HepG2 (cell line): ENCODE results near the gene ABCB6. TPM values are rescaled to one million over a fixed set of nuclear protein-coding genes. Genes with fewer than 3 reads are reported as not detected.

Experiments used
- ELF3 ChIP-seq: IDR thresholded peaks from 2 replicates; pipeline ENCODE4 v1.6.1; 2016; ENCODE audit warnings: missing genetic modification reagents, missing compliant biosample characterization
- HES4 ChIP-seq: sonication (generic); formaldehyde crosslinking; IDR thresholded peaks from 2 replicates; pipeline ENCODE4 v1.9.0; 2021; ENCODE audit warnings: mild to moderate bottlenecking, missing genetic modification reagents, borderline replicate concordance
- HMGXB4 ChIP-seq, 2 experiments: sonication (generic) in 1 of 2; formaldehyde crosslinking in 1 of 2; IDR thresholded peaks; 2 replicates each; pipeline versions ENCODE4 v1.4.0 to v1.6.1; 2018 to 2020; ENCODE audit warnings: missing genetic modification reagents in 2 of 2, borderline replicate concordance in 1 of 2, low read depth in 1 of 2, mild to moderate bottlenecking in 1 of 2, missing biosample characterization in 1 of 2
- HNF4G ChIP-seq, 2 experiments: sonication (generic) in 1 of 2; formaldehyde crosslinking in 1 of 2; IDR thresholded peaks; 2 replicates each; pipeline versions ENCODE4 v1.4.0 to v1.6.1; 2011 to 2020; ENCODE audit warnings: borderline replicate concordance in 2 of 2, low read depth in 2 of 2, mild to moderate bottlenecking in 2 of 2, low read length in 1 of 2, missing genetic modification reagents in 1 of 2, moderate library complexity in 1 of 2
- KLF6 ChIP-seq: IDR thresholded peaks from 2 replicates; pipeline ENCODE4 v1.8.0; 2016; ENCODE audit warnings: missing biosample characterization, missing genetic modification reagents
- MBD4 ChIP-seq: IDR thresholded peaks from 2 replicates; pipeline ENCODE4 v1.6.1; 2012; ENCODE audit warnings: low read length, inconsistent platforms, borderline replicate concordance
- NFKBIZ ChIP-seq: IDR thresholded peaks from 2 replicates; pipeline ENCODE4 v1.6.1; 2018; ENCODE audit warnings: missing genetic modification reagents, missing compliant biosample characterization
- SAFB2 ChIP-seq: sonication (generic); formaldehyde crosslinking; IDR thresholded peaks from 2 replicates; pipeline ENCODE4 v1.5.1; 2020; ENCODE audit warnings: missing genetic modification reagents, low read depth, mild to moderate bottlenecking, borderline replicate concordance
- SNRNP70 ChIP-seq: fragments of 200-400 bp; formaldehyde crosslinking; IDR thresholded peaks from 2 replicates; pipeline ENCODE4 v1.6.1; 2017; ENCODE audit warnings: mild to moderate bottlenecking, low read depth, low read length, moderate library complexity
- SPEN ChIP-seq: sonication (generic); formaldehyde crosslinking; IDR thresholded peaks from 2 replicates; pipeline ENCODE4 v1.5.1; 2020; ENCODE audit warnings: low read depth, mild to moderate bottlenecking, missing genetic modification reagents
- TOPORS ChIP-seq: sonication (generic); formaldehyde crosslinking; IDR thresholded peaks from 2 replicates; pipeline ENCODE4 v1.8.0; 2023; ENCODE audit warnings: mild to moderate bottlenecking, missing genetic modification reagents
- ZKSCAN5 ChIP-seq: sonication (generic); formaldehyde crosslinking; IDR thresholded peaks from 2 replicates; pipeline ENCODE4 v1.5.1; 2020; ENCODE audit warnings: mild to moderate bottlenecking, missing genetic modification reagents
- ZNF136 ChIP-seq: sonication (generic); formaldehyde crosslinking; IDR thresholded peaks from 2 replicates; pipeline ENCODE4 v1.8.1; 2022; ENCODE audit warnings: low read depth, mild to moderate bottlenecking, moderate library complexity, missing genetic modification reagents
- ZNF333 ChIP-seq: sonication (generic); formaldehyde crosslinking; IDR thresholded peaks from 2 replicates; pipeline ENCODE4 v1.4.0; 2020; ENCODE audit warnings: mild to moderate bottlenecking, missing genetic modification reagents, borderline replicate concordance
- ZNF44 ChIP-seq: sonication (generic); formaldehyde crosslinking; IDR thresholded peaks from 2 replicates; pipeline ENCODE4 v1.5.1; 2020; ENCODE audit warnings: mild to moderate bottlenecking, missing genetic modification reagents
- ZNF468 ChIP-seq: sonication (generic); formaldehyde crosslinking; IDR thresholded peaks from 2 replicates; pipeline ENCODE4 v1.8.0; 2022; ENCODE audit warnings: mild to moderate bottlenecking, moderate library complexity, missing genetic modification reagents
- ZNF550 ChIP-seq: sonication (generic); formaldehyde crosslinking; IDR thresholded peaks from 2 replicates; pipeline ENCODE4 v1.4.0; 2020; ENCODE audit warnings: mild to moderate bottlenecking, missing genetic modification reagents, borderline replicate concordance
- ZNF552 ChIP-seq: sonication (generic); formaldehyde crosslinking; IDR thresholded peaks from 2 replicates; pipeline ENCODE4 v1.9.0; 2022; ENCODE audit warnings: missing genetic modification reagents, mild to moderate bottlenecking, borderline replicate concordance
- ZNF563 ChIP-seq: sonication (generic); formaldehyde crosslinking; IDR thresholded peaks from 2 replicates; pipeline ENCODE4 v1.8.0; 2022; ENCODE audit warnings: mild to moderate bottlenecking, moderate library complexity, missing genetic modification reagents
- ZNF720 ChIP-seq: sonication (generic); formaldehyde crosslinking; IDR thresholded peaks from 2 replicates; pipeline ENCODE4 v1.4.0; 2020; ENCODE audit warnings: missing genetic modification reagents
- ZNF839 ChIP-seq: sonication (generic); formaldehyde crosslinking; IDR thresholded peaks from 2 replicates; pipeline ENCODE4 v1.4.0; 2020; ENCODE audit warnings: missing genetic modification reagents, mild to moderate bottlenecking, borderline replicate concordance
- ZSCAN21 ChIP-seq: sonication (generic); formaldehyde crosslinking; IDR thresholded peaks from 2 replicates; pipeline ENCODE4 v1.8.0; 2022; ENCODE audit warnings: mild to moderate bottlenecking, missing genetic modification reagents, moderate library complexity, borderline replicate concordance
- polyA plus RNA-seq, 8 experiments: library from polyadenylated mRNA; depleted of rRNA in 3 of 8; stranded (reverse) in 7 of 8; unstranded in 1 of 8; fragments of >200 nt; fragmentation: Illumina TruSeq in 4 of 8; extraction: Trizol in 4 of 8; gene quantifications; 2 replicates each; pipeline versions ENCODE4 v1.2.1 to v1.2.3, GENCODE V29; 2011 to 2016; ENCODE audit warnings: low read depth in 4 of 8, missing spikeins in 1 of 8, mixed read lengths in 1 of 8; ENCODE audit not compliant: insufficient read depth in 1 of 8
- total RNA-seq, 5 experiments: library from RNA; depleted of rRNA; stranded (reverse); fragments of >200 nt; fragmentation: Illumina TruSeq; extraction: Trizol; gene quantifications; 2 replicates each; pipeline ENCODE4 v1.2.3, GENCODE V29; 2016; ENCODE audit warnings: low read depth in 1 of 5
- TF ChIP-seq, protein P1 (sequence below): sonication (generic); formaldehyde crosslinking; IDR thresholded peaks from 2 replicates; pipeline ENCODE4 v1.5.1; 2020; ENCODE audit warnings: mild to moderate bottlenecking, moderate library complexity, missing genetic modification reagents
- TF ChIP-seq, protein P2 (sequence below), 2 experiments: fragments of 450-650 bp in 1 of 2; sonication (generic) in 1 of 2; formaldehyde crosslinking; IDR thresholded peaks; 2 replicates each; pipeline versions ENCODE4 v1.5.0 to v1.8.0; 2020 to 2022; ENCODE audit warnings: mild to moderate bottlenecking in 1 of 2, missing genetic modification reagents in 1 of 2

The ABCB6 gene
- total and polyA plus RNA-seq, 2 of the 13 experiments (the other 11 are each of a cell fraction or from before 2014, with no cell fraction given) = 91.1 to 137 TPM

DNA sequence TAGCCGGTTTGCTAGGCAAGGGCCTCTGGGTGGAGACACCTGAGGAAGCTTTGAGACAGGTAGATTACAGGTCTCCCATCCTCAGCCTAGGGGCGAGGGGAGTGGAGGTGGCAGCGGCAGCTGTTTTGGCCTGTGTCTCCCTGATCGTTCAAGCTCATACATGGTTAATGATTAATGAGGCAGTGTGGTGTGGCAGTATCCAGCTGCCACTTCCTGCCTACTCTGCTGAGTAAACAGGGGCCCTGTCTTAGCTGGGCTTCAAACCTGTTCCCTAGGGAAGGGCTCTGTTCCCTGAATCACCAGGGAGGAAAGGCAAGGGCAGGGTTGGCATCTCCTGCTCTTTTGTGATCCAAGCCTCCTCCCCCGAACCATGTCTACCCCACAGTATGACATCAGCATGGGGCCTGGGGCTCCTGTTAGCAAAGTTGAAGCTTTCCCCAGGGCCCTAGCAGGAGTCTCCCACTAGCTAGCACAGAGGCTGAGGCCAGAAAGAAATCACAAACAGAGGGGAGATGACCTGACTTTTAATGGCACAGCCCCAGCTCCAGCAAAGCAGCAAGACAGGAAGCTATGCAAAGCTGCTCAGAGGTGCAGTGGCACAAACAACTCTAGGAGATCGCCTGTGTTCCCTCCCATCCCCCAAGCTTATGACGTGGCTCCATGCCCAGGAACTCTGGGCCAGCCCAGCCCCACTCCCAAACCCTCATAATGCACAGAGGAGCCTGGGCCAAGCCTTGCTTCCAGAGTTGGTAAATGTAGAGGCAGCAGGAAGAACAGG is 30.6 kb upstream of the ABCB6 start (continued):
- TF ChIP-seq ZNF468 (CRISPR knock-in tag) (0 out of 2 replicates have a peak, but pooled peaks have one; percentile 50), SAFB2 (CRISPR knock-in tag) (no peak; the same call in 1 of the 2 replicates), ZNF44 (CRISPR knock-in tag) (no peak), HMGXB4 (CRISPR knock-in tag; IDR thresholded peaks at IDR 0.05; ENCODE audit: borderline replicate concordance in 1 of 2, low read depth in 1 of 2) (peak in 1 of 2 experiments; percentile 70; a peak in 3 of 4 replicates), ZNF552 (CRISPR knock-in tag) (no peak), TOPORS (CRISPR knock-in tag) (peak; percentile 78; the same call in 1 of the 2 replicates), ELF3 (CRISPR knock-in tag) (peak; percentile 91), ZNF136 (CRISPR knock-in tag) (peak; percentile 42; the same call in 1 of the 2 replicates), MBD4 (no peak), KLF6 (no peak; the same call in none of the 2 replicates), ZKSCAN5 (CRISPR knock-in tag) (peak; percentile 64; the same call in 1 of the 2 replicates), ZNF563 (CRISPR knock-in tag) (no peak; the same call in 1 of the 2 replicates), ZNF720 (0 out of 2 replicates have a peak, but pooled peaks have one; percentile 19), HNF4G (IDR thresholded peaks at IDR 0.05; ENCODE audit: borderline replicate concordance, low read depth, low read length) (no peak), HNF4G (CRISPR knock-in tag; IDR thresholded peaks at IDR 0.05; ENCODE audit: borderline replicate concordance, low read depth) (peak; percentile 40; the same call in 1 of the 2 replicates), SNRNP70 (no peak), HES4 (CRISPR knock-in tag) (no peak), ZSCAN21 (CRISPR knock-in tag) (no peak), ZNF550 (CRISPR knock-in tag) (0 out of 2 replicates have a peak, but pooled peaks have one; percentile 55), ZNF333 (CRISPR knock-in tag) (no peak), SPEN (CRISPR knock-in tag) (peak; percentile 74), NFKBIZ (peak; percentile 62; the same call in 1 of the 2 replicates), ZNF839 (CRISPR knock-in tag) (no peak)
- TF ChIP-seq, protein P1, sequence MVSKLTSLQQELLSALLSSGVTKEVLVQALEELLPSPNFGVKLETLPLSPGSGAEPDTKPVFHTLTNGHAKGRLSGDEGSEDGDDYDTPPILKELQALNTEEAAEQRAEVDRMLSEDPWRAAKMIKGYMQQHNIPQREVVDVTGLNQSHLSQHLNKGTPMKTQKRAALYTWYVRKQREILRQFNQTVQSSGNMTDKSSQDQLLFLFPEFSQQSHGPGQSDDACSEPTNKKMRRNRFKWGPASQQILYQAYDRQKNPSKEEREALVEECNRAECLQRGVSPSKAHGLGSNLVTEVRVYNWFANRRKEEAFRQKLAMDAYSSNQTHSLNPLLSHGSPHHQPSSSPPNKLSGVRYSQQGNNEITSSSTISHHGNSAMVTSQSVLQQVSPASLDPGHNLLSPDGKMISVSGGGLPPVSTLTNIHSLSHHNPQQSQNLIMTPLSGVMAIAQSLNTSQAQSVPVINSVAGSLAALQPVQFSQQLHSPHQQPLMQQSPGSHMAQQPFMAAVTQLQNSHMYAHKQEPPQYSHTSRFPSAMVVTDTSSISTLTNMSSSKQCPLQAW (CRISPR knock-in tag) = peak; percentile 99
- TF ChIP-seq, protein P2, sequence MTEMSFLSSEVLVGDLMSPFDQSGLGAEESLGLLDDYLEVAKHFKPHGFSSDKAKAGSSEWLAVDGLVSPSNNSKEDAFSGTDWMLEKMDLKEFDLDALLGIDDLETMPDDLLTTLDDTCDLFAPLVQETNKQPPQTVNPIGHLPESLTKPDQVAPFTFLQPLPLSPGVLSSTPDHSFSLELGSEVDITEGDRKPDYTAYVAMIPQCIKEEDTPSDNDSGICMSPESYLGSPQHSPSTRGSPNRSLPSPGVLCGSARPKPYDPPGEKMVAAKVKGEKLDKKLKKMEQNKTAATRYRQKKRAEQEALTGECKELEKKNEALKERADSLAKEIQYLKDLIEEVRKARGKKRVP (CRISPR knock-in tag; IDR thresholded peaks at IDR 0.05) = 0 out of 4 replicates have a peak, but pooled peaks of 1 of the 2 experiments have one; percentile 37
